GM12878 (cell line): ENCODE data around the gene FGD1. TPM values are rescaled to one million over a fixed set of nuclear protein-coding genes. Genes with fewer than 3 reads are reported as not detected.

Experiments
- BRCA1 ChIP-seq: IDR thresholded peaks from 2 replicates; pipeline ENCODE4 v1.6.1; 2011; ENCODE audit warnings: low read depth, low read length, improper control_type of control experiment
- EGR1 ChIP-seq, 2 experiments: IDR thresholded peaks; 1 replicate in 1 of 2; 2 replicates in 1 of 2; pipeline ENCODE4 v1.6.1; 2011 to 2012; ENCODE audit warnings: low read depth in 2 of 2, low read length in 2 of 2, borderline replicate concordance in 1 of 2, mild to moderate bottlenecking in 1 of 2, moderate library complexity in 1 of 2
- NKRF ChIP-seq: fragments of 450-650 bp; conservative IDR thresholded peaks from 2 replicates; pipeline ENCODE4 v1.6.1; 2017; ENCODE audit warnings: mild to moderate bottlenecking, moderate library complexity
- ZBTB40 ChIP-seq: fragments of 450-650 bp; IDR thresholded peaks from 2 replicates; pipeline ENCODE4 v1.6.1; 2016; ENCODE audit warnings: mild to moderate bottlenecking, moderate library complexity, borderline replicate concordance
- ZNF207 ChIP-seq: fragments of 450-650 bp; IDR thresholded peaks from 2 replicates; pipeline ENCODE4 v1.6.1; 2014; ENCODE audit warnings: antibody characterized with exemption, mild to moderate bottlenecking, borderline replicate concordance
- polyA plus RNA-seq, 11 experiments: library from polyadenylated mRNA; depleted of rRNA in 4 of 11; unstranded in 6 of 11; stranded (reverse) in 5 of 11; fragments of >200 nt; fragmentation: Nextera tagmentation in 4 of 11; fragmentation: Illumina TruSeq in 1 of 11; extraction: Ambion mirVana in 4 of 11; extraction: Trizol in 1 of 11; gene quantifications; 1 replicate in 1 of 11; 2 replicates in 10 of 11; pipeline versions ENCODE4 v1.2.1 to v1.2.3, GENCODE V29; 2011 to 2016; ENCODE audit warnings: inconsistent platforms in 2 of 11, missing spikeins in 2 of 11, low read depth in 1 of 11
- total RNA-seq, 4 experiments: library from RNA; depleted of rRNA in 3 of 4; stranded (reverse); fragments of >200 nt in 3 of 4; fragmentation: Illumina TruSeq in 1 of 4; extraction: Trizol in 1 of 4; gene quantifications; 2 replicates each; pipeline versions ENCODE4 v1.2.1 to v1.2.3, GENCODE V29; 2013 to 2021

FGD1 gene
- total and polyA plus RNA-seq, 10 of the 15 experiments (the other 5 are each of a cell fraction or from before 2014, with no cell fraction given) = 0.05 to 0.50 (median 0.45) TPM; not detected in 7

- TF ChIP-seq ZBTB40 (peak; percentile 82), NKRF (peak; percentile 51), ZNF207 (no peak), EGR1 (IDR thresholded peaks at IDR 0.05; ENCODE audit: borderline replicate concordance in 1 of 2, low read depth in 2 of 2, low read length in 2 of 2) (no peak), BRCA1 (no peak)
Measured at GRCh38 chrX:54530357-54530900, 34.4 kb upstream of the FGD1 start (continued).
